HL-60 (cell line): ENCODE measurements around the gene SEMA3B.

Experiments
- POLR2AphosphoS5 ChIP-seq: IDR thresholded peaks from 2 replicates; pipeline ENCODE4 v1.6.1; 2012; ENCODE audit warnings: low read depth
- SPI1 ChIP-seq: IDR thresholded peaks from 2 replicates; pipeline ENCODE4 v1.6.1; 2012; ENCODE audit warnings: low read depth, mild to moderate bottlenecking, borderline replicate concordance
- TF ChIP-seq, protein P1 (sequence below): IDR thresholded peaks from one replicate; pipeline ENCODE4 v1.5.1; 2011; ENCODE audit warnings: low read length, control low read depth, inconsistent platforms; ENCODE audit not compliant: insufficient read depth
- TF ChIP-seq, protein P2 (sequence below): IDR thresholded peaks from 2 replicates; pipeline ENCODE4 v1.6.1; 2012; ENCODE audit warnings: low read depth; ENCODE audit not compliant: insufficient replicate concordance

DNA sequence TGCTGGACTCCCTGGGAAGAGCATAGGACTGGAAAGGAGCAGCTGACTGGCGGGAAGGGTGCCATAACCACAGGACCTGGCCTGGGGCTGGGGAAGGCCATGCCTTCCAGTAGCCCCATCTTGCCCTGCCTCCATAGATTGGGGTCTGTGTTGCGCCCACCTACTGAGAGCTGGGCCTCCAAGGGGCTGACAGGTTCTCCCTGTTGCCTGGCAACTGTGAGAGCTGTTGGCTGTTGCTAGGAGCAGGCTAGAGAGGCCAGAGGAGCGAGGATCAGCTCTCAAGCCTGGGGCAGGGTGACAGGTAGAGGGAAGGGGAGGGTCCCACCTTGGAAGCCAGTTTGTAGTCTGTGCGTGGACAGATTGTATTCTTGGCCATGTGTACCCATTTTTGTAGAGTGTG is 35.8 kb upstream of the SEMA3B start:
- TF ChIP-seq, protein P1, sequence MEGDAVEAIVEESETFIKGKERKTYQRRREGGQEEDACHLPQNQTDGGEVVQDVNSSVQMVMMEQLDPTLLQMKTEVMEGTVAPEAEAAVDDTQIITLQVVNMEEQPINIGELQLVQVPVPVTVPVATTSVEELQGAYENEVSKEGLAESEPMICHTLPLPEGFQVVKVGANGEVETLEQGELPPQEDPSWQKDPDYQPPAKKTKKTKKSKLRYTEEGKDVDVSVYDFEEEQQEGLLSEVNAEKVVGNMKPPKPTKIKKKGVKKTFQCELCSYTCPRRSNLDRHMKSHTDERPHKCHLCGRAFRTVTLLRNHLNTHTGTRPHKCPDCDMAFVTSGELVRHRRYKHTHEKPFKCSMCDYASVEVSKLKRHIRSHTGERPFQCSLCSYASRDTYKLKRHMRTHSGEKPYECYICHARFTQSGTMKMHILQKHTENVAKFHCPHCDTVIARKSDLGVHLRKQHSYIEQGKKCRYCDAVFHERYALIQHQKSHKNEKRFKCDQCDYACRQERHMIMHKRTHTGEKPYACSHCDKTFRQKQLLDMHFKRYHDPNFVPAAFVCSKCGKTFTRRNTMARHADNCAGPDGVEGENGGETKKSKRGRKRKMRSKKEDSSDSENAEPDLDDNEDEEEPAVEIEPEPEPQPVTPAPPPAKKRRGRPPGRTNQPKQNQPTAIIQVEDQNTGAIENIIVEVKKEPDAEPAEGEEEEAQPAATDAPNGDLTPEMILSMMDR: no peak
- TF ChIP-seq POLR2AphosphoS5 (no peak), SPI1 (no peak)
- TF ChIP-seq, protein P2, sequence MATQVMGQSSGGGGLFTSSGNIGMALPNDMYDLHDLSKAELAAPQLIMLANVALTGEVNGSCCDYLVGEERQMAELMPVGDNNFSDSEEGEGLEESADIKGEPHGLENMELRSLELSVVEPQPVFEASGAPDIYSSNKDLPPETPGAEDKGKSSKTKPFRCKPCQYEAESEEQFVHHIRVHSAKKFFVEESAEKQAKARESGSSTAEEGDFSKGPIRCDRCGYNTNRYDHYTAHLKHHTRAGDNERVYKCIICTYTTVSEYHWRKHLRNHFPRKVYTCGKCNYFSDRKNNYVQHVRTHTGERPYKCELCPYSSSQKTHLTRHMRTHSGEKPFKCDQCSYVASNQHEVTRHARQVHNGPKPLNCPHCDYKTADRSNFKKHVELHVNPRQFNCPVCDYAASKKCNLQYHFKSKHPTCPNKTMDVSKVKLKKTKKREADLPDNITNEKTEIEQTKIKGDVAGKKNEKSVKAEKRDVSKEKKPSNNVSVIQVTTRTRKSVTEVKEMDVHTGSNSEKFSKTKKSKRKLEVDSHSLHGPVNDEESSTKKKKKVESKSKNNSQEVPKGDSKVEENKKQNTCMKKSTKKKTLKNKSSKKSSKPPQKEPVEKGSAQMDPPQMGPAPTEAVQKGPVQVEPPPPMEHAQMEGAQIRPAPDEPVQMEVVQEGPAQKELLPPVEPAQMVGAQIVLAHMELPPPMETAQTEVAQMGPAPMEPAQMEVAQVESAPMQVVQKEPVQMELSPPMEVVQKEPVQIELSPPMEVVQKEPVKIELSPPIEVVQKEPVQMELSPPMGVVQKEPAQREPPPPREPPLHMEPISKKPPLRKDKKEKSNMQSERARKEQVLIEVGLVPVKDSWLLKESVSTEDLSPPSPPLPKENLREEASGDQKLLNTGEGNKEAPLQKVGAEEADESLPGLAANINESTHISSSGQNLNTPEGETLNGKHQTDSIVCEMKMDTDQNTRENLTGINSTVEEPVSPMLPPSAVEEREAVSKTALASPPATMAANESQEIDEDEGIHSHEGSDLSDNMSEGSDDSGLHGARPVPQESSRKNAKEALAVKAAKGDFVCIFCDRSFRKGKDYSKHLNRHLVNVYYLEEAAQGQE: no peak
